GM12878 (cell line): ENCODE data around the gene ATF6B. TPM values are rescaled to one million over a fixed set of nuclear protein-coding genes. Genes with fewer than 3 reads are reported as not detected.

Experiments
- ATAC-seq: fragments of 200-7000 bp; cut with Tn5 transposase; 3 replicates; pipeline ENCODE4 v1.9.1; 2020; ENCODE audit warnings: mild to moderate bottlenecking, moderate library complexity
- BruUV-seq: library from RNA; stranded (reverse); fragments of 400-500 nt; replicated peaks from 2 replicates; lab custom pipeline; 2021; lab: Mats Ljungman, UMichigan
- CTCF ChIA-PET: fragments of 300-600 bp; sonication (Branson Sonifier 250); formaldehyde crosslinking; extraction: SDS; loops from one replicate; lab custom pipeline; 2021; ENCODE audit warnings: inconsistent platforms; lab: Yijun Ruan, JAX
- POLR2A ChIA-PET: fragments of 350-600 bp; formaldehyde crosslinking; extraction: SDS; loops from one replicate; lab custom pipeline; 2021; ENCODE audit warnings: inconsistent platforms; lab: Charles Lee
- RAD21 ChIA-PET: fragments of 300-600 bp; sonication (Branson Sonifier 250); formaldehyde crosslinking; loops from one replicate; lab custom pipeline; 2023; ENCODE audit warnings: antibody characterized with exemption; ENCODE audit not compliant: unreplicated experiment; lab: Charles Lee
- SMC1A ChIA-PET: fragments of 300-600 bp; sonication (Branson Sonifier 250); formaldehyde crosslinking; loops from one replicate; lab custom pipeline; 2023; ENCODE audit not compliant: unreplicated experiment, uncharacterized antibody; lab: Charles Lee
- DNase-seq: peaks from one replicate; pipeline ENCODE4 v3.0.0-alpha.2; 2011; ENCODE audit warnings: low read depth, low spot score
- FAIRE-seq: peaks from 3 replicates; lab custom pipeline; 2011; peaks lifted over from hg19 to GRCh38; lab: Jason Lieb, UNC
- H2AFZ ChIP-seq: 2 replicates; pipeline ENCODE4 v1.6.0; 2011; ENCODE audit warnings: low read depth, low read length, control low read depth; ENCODE audit not compliant: control insufficient read depth
- H3K27ac ChIP-seq: 2 replicates; pipeline ENCODE4 v1.5.1; 2011; ENCODE audit warnings: control low read depth; ENCODE audit not compliant: control insufficient read depth, insufficient read depth
- H3K27me3 ChIP-seq, 2 experiments: replicated peaks in 1 of 2; 2 replicates each; pipeline versions ENCODE4 v1.6.0 to v1.6.1; 2011; ENCODE audit warnings: low read length in 1 of 2; ENCODE audit not compliant: control insufficient read depth in 2 of 2, insufficient read depth in 2 of 2
- H3K36me3 ChIP-seq, 2 experiments: 2 replicates each; pipeline ENCODE4 v1.5.1; 2011; ENCODE audit warnings: low read length in 1 of 2; ENCODE audit not compliant: control insufficient read depth in 2 of 2, insufficient read depth in 2 of 2
- H3K4me1 ChIP-seq: 2 replicates; pipeline ENCODE4 v1.6.1; 2011; ENCODE audit warnings: mild to moderate bottlenecking, low read length, moderate library complexity, mixed read lengths; ENCODE audit not compliant: control insufficient read depth, insufficient read depth
- H3K4me2 ChIP-seq: 2 replicates; pipeline ENCODE4 v1.6.0; 2011; ENCODE audit warnings: control low read depth; ENCODE audit not compliant: control insufficient read depth, insufficient read depth
- H3K4me3 ChIP-seq: fragments of 200-600 bp; sonication (generic); 2 replicates; pipeline ENCODE4 v1.5.1; 2016
- H3K79me2 ChIP-seq: 2 replicates; pipeline ENCODE4 v1.6.0; 2011; ENCODE audit warnings: low read length; ENCODE audit not compliant: control insufficient read depth, insufficient read depth
- H3K9ac ChIP-seq: 2 replicates; pipeline ENCODE4 v1.8.0; 2011; ENCODE audit warnings: low read length, control low read depth, mixed read lengths; ENCODE audit not compliant: control insufficient read depth, insufficient read depth
- H3K9me3 ChIP-seq: replicated peaks from 3 replicates; pipeline ENCODE4 v1.5.1; 2011; ENCODE audit warnings: mild to moderate bottlenecking, low read length; ENCODE audit not compliant: control insufficient read depth, insufficient read depth
- H4K20me1 ChIP-seq: 2 replicates; pipeline ENCODE4 v1.6.0; 2011; ENCODE audit not compliant: control insufficient read depth, insufficient read depth
- BACH1 ChIP-seq: fragments of 450-650 bp; IDR thresholded peaks from 2 replicates; pipeline ENCODE4 v1.6.1; 2017; ENCODE audit warnings: mild to moderate bottlenecking, borderline replicate concordance
- BMI1 ChIP-seq: fragments of 450-650 bp; IDR thresholded peaks from 2 replicates; pipeline ENCODE4 v1.6.1; 2016; ENCODE audit warnings: mild to moderate bottlenecking, moderate library complexity, borderline replicate concordance
- BRCA1 ChIP-seq: IDR thresholded peaks from 2 replicates; pipeline ENCODE4 v1.6.1; 2011; ENCODE audit warnings: low read depth, low read length, improper control_type of control experiment
- CBX5 ChIP-seq: sonication (generic); IDR thresholded peaks from 2 replicates; pipeline ENCODE4 v1.6.1; 2016; ENCODE audit warnings: low read depth, moderate library complexity, mild to moderate bottlenecking, inconsistent platforms
- ETV6 ChIP-seq, 2 experiments: fragments of 450-650 bp in 1 of 2; IDR thresholded peaks in 1 of 2; conservative IDR thresholded peaks in 1 of 2; 2 replicates each; pipeline ENCODE4 v1.6.1; 2014; ENCODE audit warnings: antibody characterized with exemption in 1 of 2, borderline replicate concordance in 1 of 2, low read depth in 1 of 2, mild to moderate bottlenecking in 1 of 2, moderate library complexity in 1 of 2
- IKZF1 ChIP-seq: fragments of 450-650 bp; conservative IDR thresholded peaks from 2 replicates; pipeline ENCODE4 v1.6.1; 2017; ENCODE audit warnings: antibody characterized with exemption, mild to moderate bottlenecking
- IKZF2 ChIP-seq, 2 experiments: fragments of 450-650 bp; IDR thresholded peaks; 2 replicates each; pipeline ENCODE4 v1.6.1; 2017; ENCODE audit warnings: mild to moderate bottlenecking in 2 of 2, moderate library complexity in 2 of 2
- MYC ChIP-seq: IDR thresholded peaks from 2 replicates; pipeline ENCODE4 v1.6.1; 2011; ENCODE audit warnings: mild to moderate bottlenecking, low read length, moderate library complexity, inconsistent platforms; ENCODE audit not compliant: insufficient read depth, insufficient replicate concordance, insufficient read length, severe bottlenecking
- NR2C1 ChIP-seq: fragments of 450-650 bp; IDR thresholded peaks from 2 replicates; pipeline ENCODE4 v1.6.1; 2017; ENCODE audit warnings: antibody characterized with exemption, mild to moderate bottlenecking, moderate library complexity
- NR2F1 ChIP-seq: fragments of 450-650 bp; conservative IDR thresholded peaks from 2 replicates; pipeline ENCODE4 v1.6.1; 2017; ENCODE audit warnings: mild to moderate bottlenecking
- RCOR1 ChIP-seq: conservative IDR thresholded peaks from 2 replicates; pipeline ENCODE4 v1.6.1; 2012; ENCODE audit warnings: low read depth, low read length, improper control_type of control experiment
- SMAD5 ChIP-seq: IDR thresholded peaks from 2 replicates; pipeline ENCODE4 v1.6.1; 2016; ENCODE audit warnings: antibody characterized with exemption, low read depth
- WGBS: methylation state at CpG from one replicate; pipeline ENCODE4 v1.1.6; 2016; ENCODE audit warnings: low lambda C conversion rate; ENCODE audit not compliant: insufficient replicate concordance, insufficient coverage; ENCODE audit errors: missing lambda C conversion rate; 5-methylcytosine and 5-hydroxymethylcytosine counted together
- in situ Hi-C: fragments of 300-500 bp; cut with MboI; formaldehyde crosslinking; loops from 9 replicates; pipeline ENCODE4 v1.14.3; 2018; ENCODE audit warnings: mixed read lengths
- intact Hi-C: fragments of 100-400 bp; cut with micrococcal nuclease; formaldehyde crosslinking; loops from one replicate; pipeline ENCODE4 v1.14.2; 2022; ENCODE audit not compliant: unreplicated experiment
- polyA plus RNA-seq, 11 experiments: library from polyadenylated mRNA; depleted of rRNA in 4 of 11; unstranded in 6 of 11; stranded (reverse) in 5 of 11; fragments of >200 nt; fragmentation: Nextera tagmentation in 4 of 11; fragmentation: Illumina TruSeq in 1 of 11; extraction: Ambion mirVana in 4 of 11; extraction: Trizol in 1 of 11; gene quantifications; 1 replicate in 1 of 11; 2 replicates in 10 of 11; pipeline versions ENCODE4 v1.2.1 to v1.2.3, GENCODE V29; 2011 to 2016; ENCODE audit warnings: inconsistent platforms in 2 of 11, missing spikeins in 2 of 11, low read depth in 1 of 11
- total RNA-seq, 4 experiments: library from RNA; depleted of rRNA in 3 of 4; stranded (reverse); fragments of >200 nt in 3 of 4; fragmentation: Illumina TruSeq in 1 of 4; extraction: Trizol in 1 of 4; gene quantifications; 2 replicates each; pipeline versions ENCODE4 v1.2.1 to v1.2.3, GENCODE V29; 2013 to 2021
- TF ChIP-seq, protein P1 (sequence below): IDR thresholded peaks from 2 replicates; pipeline ENCODE4 v1.6.1; 2012; ENCODE audit warnings: low read depth, low read length, improper control_type of control experiment
- TF ChIP-seq, protein P2 (sequence below): fragments of 450-650 bp; IDR thresholded peaks from 2 replicates; pipeline ENCODE4 v1.6.1; 2017; ENCODE audit warnings: mild to moderate bottlenecking, low read depth, inconsistent platforms; ENCODE audit not compliant: poor library complexity, severe bottlenecking
- TF ChIP-seq, protein P3 (sequence below): fragments of 450-650 bp; IDR thresholded peaks from 2 replicates; pipeline ENCODE4 v1.6.1; 2014; ENCODE audit warnings: mild to moderate bottlenecking
- TF ChIP-seq, protein P4 (sequence below): fragments of 450-650 bp; formaldehyde crosslinking; IDR thresholded peaks from 2 replicates; pipeline ENCODE4 v1.4.0; 2020; ENCODE audit warnings: mild to moderate bottlenecking, moderate library complexity

ATF6B gene
- total and polyA plus RNA-seq, 10 of the 15 experiments (the other 5 are each of a cell fraction or from before 2014, with no cell fraction given): 13.6 to 83.9 (median 44.0) TPM

DNA sequence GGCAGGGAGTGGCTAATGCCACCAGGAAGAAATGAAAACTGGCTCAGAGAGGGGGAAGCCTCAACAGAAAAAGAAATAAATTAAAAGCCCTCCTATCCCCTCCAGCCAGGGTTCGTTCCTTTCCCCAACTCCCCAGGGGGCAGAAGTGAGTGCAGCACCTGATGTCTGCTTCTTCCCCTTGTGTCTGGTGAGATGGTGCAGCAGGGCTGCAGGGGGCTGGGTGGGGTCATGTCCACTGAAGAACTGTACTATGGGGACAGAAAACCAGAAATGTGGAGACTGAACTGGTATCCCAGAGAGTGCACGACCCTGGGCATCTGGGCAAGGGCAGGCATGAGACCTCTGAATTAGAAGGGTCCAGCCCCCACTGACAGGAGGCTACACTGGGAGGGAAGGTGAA lies 40.3 kb upstream of the ATF6B start:
- 26% methylated on average over 2 of the region's 2 CpGs for WGBS
- intact Hi-C loops (no loop called here), in situ Hi-C loops (no loop called here)
- ATAC-seq (no peak), DNase-seq (no peak), FAIRE-seq (no peak)
- Histone ChIP-seq H4K20me1 (no peaks in the 10 kb centered on the region; the same call in 1 of the 2 replicates), H3K9me3 (no peaks in the 10 kb centered on the region), H3K4me2 (no peak overlapping the region), H3K9ac (no peak overlapping the region), H3K27me3 (no peaks in the 10 kb centered on the region), H2AFZ (no peak overlapping the region), H3K4me3 (no peak overlapping the region), H3K79me2 (no peaks in the 10 kb centered on the region), H3K27ac (no peak overlapping the region), H3K36me3 (peaks cover 0 to 3% of the 10 kb centered on the region in 2 experiments; a peak in 1 of 4 replicates), H3K4me1 (no peaks in the 10 kb centered on the region)
- ChIA-PET RAD21 (no interaction called here), CTCF (no interaction called here), SMC1A (no interaction called here), POLR2A (no interaction called here)
- TF ChIP-seq NR2F1: no peak
- TF ChIP-seq RCOR1: no peak
- TF ChIP-seq BRCA1: no peak
- TF ChIP-seq ETV6 (conservative IDR thresholded peaks at IDR 0.05 in 1 of 2, IDR thresholded peaks at IDR 0.05 in 1 of 2; ENCODE audit: borderline replicate concordance in 1 of 2, low read depth in 1 of 2): no peak
- TF ChIP-seq, protein P1, sequence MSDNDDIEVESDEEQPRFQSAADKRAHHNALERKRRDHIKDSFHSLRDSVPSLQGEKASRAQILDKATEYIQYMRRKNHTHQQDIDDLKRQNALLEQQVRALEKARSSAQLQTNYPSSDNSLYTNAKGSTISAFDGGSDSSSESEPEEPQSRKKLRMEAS: no peak
- TF ChIP-seq, protein P2, sequence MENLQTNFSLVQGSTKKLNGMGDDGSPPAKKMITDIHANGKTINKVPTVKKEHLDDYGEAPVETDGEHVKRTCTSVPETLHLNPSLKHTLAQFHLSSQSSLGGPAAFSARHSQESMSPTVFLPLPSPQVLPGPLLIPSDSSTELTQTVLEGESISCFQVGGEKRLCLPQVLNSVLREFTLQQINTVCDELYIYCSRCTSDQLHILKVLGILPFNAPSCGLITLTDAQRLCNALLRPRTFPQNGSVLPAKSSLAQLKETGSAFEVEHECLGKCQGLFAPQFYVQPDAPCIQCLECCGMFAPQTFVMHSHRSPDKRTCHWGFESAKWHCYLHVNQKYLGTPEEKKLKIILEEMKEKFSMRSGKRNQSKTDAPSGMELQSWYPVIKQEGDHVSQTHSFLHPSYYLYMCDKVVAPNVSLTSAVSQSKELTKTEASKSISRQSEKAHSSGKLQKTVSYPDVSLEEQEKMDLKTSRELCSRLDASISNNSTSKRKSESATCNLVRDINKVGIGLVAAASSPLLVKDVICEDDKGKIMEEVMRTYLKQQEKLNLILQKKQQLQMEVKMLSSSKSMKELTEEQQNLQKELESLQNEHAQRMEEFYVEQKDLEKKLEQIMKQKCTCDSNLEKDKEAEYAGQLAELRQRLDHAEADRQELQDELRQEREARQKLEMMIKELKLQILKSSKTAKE: no peak
- no peak for TF ChIP-seq CBX5
- TF ChIP-seq, protein P3, sequence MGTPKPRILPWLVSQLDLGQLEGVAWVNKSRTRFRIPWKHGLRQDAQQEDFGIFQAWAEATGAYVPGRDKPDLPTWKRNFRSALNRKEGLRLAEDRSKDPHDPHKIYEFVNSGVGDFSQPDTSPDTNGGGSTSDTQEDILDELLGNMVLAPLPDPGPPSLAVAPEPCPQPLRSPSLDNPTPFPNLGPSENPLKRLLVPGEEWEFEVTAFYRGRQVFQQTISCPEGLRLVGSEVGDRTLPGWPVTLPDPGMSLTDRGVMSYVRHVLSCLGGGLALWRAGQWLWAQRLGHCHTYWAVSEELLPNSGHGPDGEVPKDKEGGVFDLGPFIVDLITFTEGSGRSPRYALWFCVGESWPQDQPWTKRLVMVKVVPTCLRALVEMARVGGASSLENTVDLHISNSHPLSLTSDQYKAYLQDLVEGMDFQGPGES: no peak
- TF ChIP-seq NR2C1: no peak
- TF ChIP-seq, protein P4, sequence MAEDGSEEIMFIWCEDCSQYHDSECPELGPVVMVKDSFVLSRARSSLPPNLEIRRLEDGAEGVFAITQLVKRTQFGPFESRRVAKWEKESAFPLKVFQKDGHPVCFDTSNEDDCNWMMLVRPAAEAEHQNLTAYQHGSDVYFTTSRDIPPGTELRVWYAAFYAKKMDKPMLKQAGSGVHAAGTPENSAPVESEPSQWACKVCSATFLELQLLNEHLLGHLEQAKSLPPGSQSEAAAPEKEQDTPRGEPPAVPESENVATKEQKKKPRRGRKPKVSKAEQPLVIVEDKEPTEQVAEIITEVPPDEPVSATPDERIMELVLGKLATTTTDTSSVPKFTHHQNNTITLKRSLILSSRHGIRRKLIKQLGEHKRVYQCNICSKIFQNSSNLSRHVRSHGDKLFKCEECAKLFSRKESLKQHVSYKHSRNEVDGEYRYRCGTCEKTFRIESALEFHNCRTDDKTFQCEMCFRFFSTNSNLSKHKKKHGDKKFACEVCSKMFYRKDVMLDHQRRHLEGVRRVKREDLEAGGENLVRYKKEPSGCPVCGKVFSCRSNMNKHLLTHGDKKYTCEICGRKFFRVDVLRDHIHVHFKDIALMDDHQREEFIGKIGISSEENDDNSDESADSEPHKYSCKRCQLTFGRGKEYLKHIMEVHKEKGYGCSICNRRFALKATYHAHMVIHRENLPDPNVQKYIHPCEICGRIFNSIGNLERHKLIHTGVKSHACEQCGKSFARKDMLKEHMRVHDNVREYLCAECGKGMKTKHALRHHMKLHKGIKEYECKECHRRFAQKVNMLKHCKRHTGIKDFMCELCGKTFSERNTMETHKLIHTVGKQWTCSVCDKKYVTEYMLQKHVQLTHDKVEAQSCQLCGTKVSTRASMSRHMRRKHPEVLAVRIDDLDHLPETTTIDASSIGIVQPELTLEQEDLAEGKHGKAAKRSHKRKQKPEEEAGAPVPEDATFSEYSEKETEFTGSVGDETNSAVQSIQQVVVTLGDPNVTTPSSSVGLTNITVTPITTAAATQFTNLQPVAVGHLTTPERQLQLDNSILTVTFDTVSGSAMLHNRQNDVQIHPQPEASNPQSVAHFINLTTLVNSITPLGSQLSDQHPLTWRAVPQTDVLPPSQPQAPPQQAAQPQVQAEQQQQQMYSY (CRISPR knock-in tag): no peak
- TF ChIP-seq SMAD5: no peak
- no peak for TF ChIP-seq MYC
- TF ChIP-seq IKZF1: no peak
- TF ChIP-seq BACH1: no peak
- no peak for TF ChIP-seq IKZF2 (IDR thresholded peaks at IDR 0.05)
- no peak for TF ChIP-seq BMI1
- TSS peak; percentile 73 for BruUV-seq
